Measurements from ENCODE around the gene TRAPPC8. TPM values are rescaled to one million over a fixed set of nuclear protein-coding genes. Genes with fewer than 3 reads are reported as not detected.
"Not testable (repeated sequence)": the region's sequence is repeated elsewhere in the genome, so short reads cannot be mapped to it uniquely, and the experiment has no call there.

The TRAPPC8 gene
- total RNA-seq, 1 donor from 2014 or later: 37.9 TPM

GRCh38 chr18:31950583-31950982 is 7.7 kb upstream of the TRAPPC8 start:
- Histone ChIP-seq H3K27me3 (ENCODE audit: control insufficient read depth, insufficient read depth, low read length) (no peaks in the 10 kb centered on the region), H3K4me3 (ENCODE audit: low read depth, low read length) (no peak overlapping the region)

GRCh38 chr18:31948349-31948748 is 5.4 kb upstream of the TRAPPC8 start:
- FAIRE-seq; H3K36me3 ChIP-seq (ENCODE audit: control insufficient read depth, insufficient read depth, low read length); H3K4me3 ChIP-seq (ENCODE audit: low read depth, low read length); H3K27me3 ChIP-seq (ENCODE audit: control insufficient read depth, insufficient read depth, low read length); DNase-seq (ENCODE audit: low read depth): not testable (repeated sequence)

More at GRCh38 chr18:31950583-31950982, 7.7 kb upstream of the TRAPPC8 start:
- no peaks in the 10 kb centered on the region for H3K36me3 ChIP-seq (ENCODE audit: control insufficient read depth, insufficient read depth, low read length)
- FAIRE-seq: no peak
- no peak for DNase-seq (ENCODE audit: low read depth)
- no peak for TF ChIP-seq CTCF (IDR thresholded peaks at IDR 0.05; ENCODE audit: insufficient read depth, low read length, severe bottlenecking)

GRCh38 chr18:31946305-31947046 is 3.5 kb upstream of the TRAPPC8 start:
- H3K4me3 ChIP-seq (ENCODE audit: low read depth, low read length): no peak overlapping the region
- no peaks in the 10 kb centered on the region for H3K36me3 ChIP-seq (ENCODE audit: control insufficient read depth, insufficient read depth, low read length)
- FAIRE-seq (no peak), DNase-seq (ENCODE audit: low read depth) (no peak)
- H3K27me3 ChIP-seq (ENCODE audit: control insufficient read depth, insufficient read depth, low read length): no peaks in the 10 kb centered on the region
- no peak for TF ChIP-seq CTCF (IDR thresholded peaks at IDR 0.05; ENCODE audit: insufficient read depth, low read length, severe bottlenecking)

GRCh38 chr18:31943878-31944816 is 1.2 kb upstream of the TRAPPC8 start:
- DNase-seq (ENCODE audit: low read depth) (peak; percentile 12), FAIRE-seq (no peak)
- H3K4me3 ChIP-seq (ENCODE audit: low read depth, low read length): peak overlapping the region; percentile 81
- no peak for TF ChIP-seq CTCF (IDR thresholded peaks at IDR 0.05; ENCODE audit: insufficient read depth, low read length, severe bottlenecking)
- no peaks in the 10 kb centered on the region for H3K27me3 ChIP-seq (ENCODE audit: control insufficient read depth, insufficient read depth, low read length)
- H3K36me3 ChIP-seq (ENCODE audit: control insufficient read depth, insufficient read depth, low read length): no peaks in the 10 kb centered on the region

- FAIRE-seq (no peak), DNase-seq (ENCODE audit: low read depth) (peak; percentile 56)
- Histone ChIP-seq H3K27me3 (ENCODE audit: control insufficient read depth, insufficient read depth, low read length) (no peaks in the 10 kb centered on the region), H3K4me3 (ENCODE audit: low read depth, low read length) (peak overlapping the region; percentile 81), H3K36me3 (ENCODE audit: control insufficient read depth, insufficient read depth, low read length) (no peaks in the 10 kb centered on the region)
- no peak for TF ChIP-seq CTCF (IDR thresholded peaks at IDR 0.05; ENCODE audit: insufficient read depth, low read length, severe bottlenecking)
Measured at GRCh38 chr18:31942291-31942998, 483 bp downstream of the TRAPPC8 start.
